Suprapubic skin (tissue), 4 donors: ENCODE measurements around the gene KDM5B. TPM values are rescaled to one million over a fixed set of nuclear protein-coding genes. Genes with fewer than 3 reads are reported as not detected.

Experiments
- DNase-seq, 2 donors: peaks; one replicate each; pipeline ENCODE4 v3.0.0-alpha.2; 2019; ENCODE audit warnings: low spot score in 2 of 2
- H3K27ac ChIP-seq: fragments of 200-600 bp; sonication (generic); one replicate; pipeline ENCODE4 v1.5.1; 2019
- H3K27me3 ChIP-seq: fragments of 200-600 bp; sonication (generic); one replicate; pipeline ENCODE4 v1.5.1; 2019
- H3K36me3 ChIP-seq: fragments of 200-600 bp; sonication (generic); one replicate; pipeline ENCODE4 v1.5.1; 2019
- H3K4me1 ChIP-seq: fragments of 200-600 bp; sonication (generic); one replicate; pipeline ENCODE4 v1.5.1; 2019
- H3K4me3 ChIP-seq: fragments of 200-600 bp; sonication (generic); one replicate; pipeline ENCODE4 v1.5.1; 2019; ENCODE audit warnings: mild to moderate bottlenecking
- H3K9me3 ChIP-seq: fragments of 200-600 bp; sonication (generic); one replicate; pipeline ENCODE4 v1.5.1; 2019
- CTCF ChIP-seq, 2 donors: fragments of 200-600 bp in 1 of 2; fragments of 450-650 bp in 1 of 2; sonication (generic) in 1 of 2; IDR thresholded peaks; one replicate each; pipeline ENCODE4 v1.5.1; 2016 to 2019; ENCODE audit warnings: antibody characterized with exemption in 2 of 2, mild to moderate bottlenecking in 1 of 2, moderate library complexity in 1 of 2
- EP300 ChIP-seq: sonication (generic); formaldehyde crosslinking; IDR thresholded peaks from one replicate; pipeline ENCODE4 v1.6.1; 2017; ENCODE audit warnings: antibody characterized with exemption
- POLR2A ChIP-seq, 2 donors: fragments of 450-650 bp; IDR thresholded peaks; one replicate each; pipeline ENCODE4 v1.6.1; 2017; ENCODE audit warnings: antibody characterized with exemption in 2 of 2, mild to moderate bottlenecking in 2 of 2, moderate library complexity in 2 of 2
- POLR2AphosphoS5 ChIP-seq, 3 donors: sonication (generic); formaldehyde crosslinking; IDR thresholded peaks; one replicate each; pipeline ENCODE4 v1.6.1; 2017; ENCODE audit warnings: antibody characterized with exemption in 3 of 3
- WGBS: methylation state at CpG from one replicate; pipeline ENCODE4 v1.1.5; 2018; 5-methylcytosine and 5-hydroxymethylcytosine counted together
- total RNA-seq, 4 donors: library from RNA; depleted of rRNA; stranded (reverse); fragments of >200 nt; gene quantifications; one replicate each; pipeline ENCODE4 v1.1.0, GENCODE V29; 2016

KDM5B gene
- total RNA-seq, 4 donors from 2014 or later = 76.1 to 165 (median 89.4) TPM

- 66% methylated on average over 5 of the region's 5 CpGs for WGBS
- Histone ChIP-seq H3K36me3 (no peaks in the 10 kb centered on the region), H3K27me3 (peaks cover 80% of the 10 kb centered on the region), H3K9me3 (no peaks in the 10 kb centered on the region), H3K4me3 (no peak overlapping the region), H3K4me1 (no peaks in the 10 kb centered on the region), H3K27ac (no peak overlapping the region)
- DNase-seq = no peak
- TF ChIP-seq POLR2AphosphoS5 (IDR thresholded peaks at IDR 0.05) (no peak), CTCF (IDR thresholded peaks at IDR 0.05) (no peak)
Measured at GRCh38 chr1:202694314-202694713, 113.9 kb downstream of the KDM5B start.

GRCh38 chr1:202692959-202693555, 115.2 kb downstream of the KDM5B start:
- Histone ChIP-seq H3K9me3 (no peaks in the 10 kb centered on the region), H3K4me3 (no peak overlapping the region), H3K36me3 (no peaks in the 10 kb centered on the region), H3K27me3 (peaks cover 78% of the 10 kb centered on the region), H3K4me1 (no peaks in the 10 kb centered on the region), H3K27ac (no peak overlapping the region)
- WGBS = 36% methylated on average over 3 of the region's 3 CpGs
- no peak for TF ChIP-seq POLR2AphosphoS5 (IDR thresholded peaks at IDR 0.05)
- peak in 1 of 2 donors; percentile 18 for TF ChIP-seq CTCF (IDR thresholded peaks at IDR 0.05)
- no peak for DNase-seq

- peaks cover 78% of the 10 kb centered on the region for H3K27me3 ChIP-seq
- H3K9me3 ChIP-seq = no peaks in the 10 kb centered on the region
- no peak for DNase-seq
- no peaks in the 10 kb centered on the region for H3K36me3 ChIP-seq
- no peak overlapping the region for H3K27ac ChIP-seq
- H3K4me3 ChIP-seq = no peak overlapping the region
- TF ChIP-seq POLR2A (IDR thresholded peaks at IDR 0.05) (no peak), POLR2AphosphoS5 (IDR thresholded peaks at IDR 0.05) (no peak), EP300 (no peak), CTCF (IDR thresholded peaks at IDR 0.05) (no peak)
- H3K4me1 ChIP-seq = no peaks in the 10 kb centered on the region
- 68% methylated on average over 2 of the region's 2 CpGs for WGBS
Measured at GRCh38 chr1:202691816-202692215, 116.4 kb downstream of the KDM5B start.

GRCh38 chr1:202689493-202690342, 118.5 kb downstream of the KDM5B start:
- H3K4me1 ChIP-seq = no peaks in the 10 kb centered on the region
- H3K36me3 ChIP-seq = no peaks in the 10 kb centered on the region
- WGBS = 76% methylated on average over 9 of the region's 9 CpGs
- H3K4me3 ChIP-seq = no peak overlapping the region
- no peak for DNase-seq
- H3K9me3 ChIP-seq = no peaks in the 10 kb centered on the region
- H3K27me3 ChIP-seq = peaks cover 71% of the 10 kb centered on the region
- H3K27ac ChIP-seq = no peak overlapping the region
- TF ChIP-seq CTCF (IDR thresholded peaks at IDR 0.05) (no peak), POLR2A (IDR thresholded peaks at IDR 0.05) (no peak), POLR2AphosphoS5 (IDR thresholded peaks at IDR 0.05) (no peak), EP300 (no peak)

GRCh38 chr1:202689082-202689481, 119.1 kb downstream of the KDM5B start:
- Histone ChIP-seq H3K4me1 (no peaks in the 10 kb centered on the region), H3K36me3 (no peaks in the 10 kb centered on the region), H3K27me3 (peaks cover 68% of the 10 kb centered on the region), H3K27ac (no peak overlapping the region), H3K9me3 (no peaks in the 10 kb centered on the region), H3K4me3 (no peak overlapping the region)
- TF ChIP-seq EP300 (no peak), POLR2AphosphoS5 (IDR thresholded peaks at IDR 0.05) (no peak), POLR2A (IDR thresholded peaks at IDR 0.05) (no peak), CTCF (IDR thresholded peaks at IDR 0.05) (no peak)
- 69% methylated on average over 2 of the region's 3 CpGs for WGBS
- no peak for DNase-seq
